Uterus (tissue), 4 donors: ENCODE results near the gene PRDM11. TPM values are rescaled to one million over a fixed set of nuclear protein-coding genes. Genes with fewer than 3 reads are reported as not detected.
A peak's percentile ranks its signal among the peaks of the same experiment; 100 is the strongest.

ENCODE experiments used
- DNase-seq, 2 donors: peaks; one replicate each; pipeline ENCODE4 v3.0.0-alpha.2; 2019 to 2020
- H3K27ac ChIP-seq, 2 donors: fragments of 200-600 bp; sonication (generic); 1 replicate in 1 of 2; 2 replicates in 1 of 2; pipeline ENCODE4 v1.5.1; 2016 to 2018
- H3K27me3 ChIP-seq, 2 donors: fragments of 200-600 bp; sonication (generic); one replicate each; pipeline ENCODE4 v1.5.1; 2018 to 2019; ENCODE audit warnings: control low read depth in 1 of 2
- H3K36me3 ChIP-seq, 2 donors: fragments of 200-600 bp; sonication (generic); one replicate each; pipeline ENCODE4 v1.5.1; 2019; ENCODE audit warnings: control low read depth in 1 of 2
- H3K4me1 ChIP-seq, 2 donors: fragments of 200-600 bp; sonication (generic); one replicate each; pipeline ENCODE4 v1.5.1; 2018 to 2019; ENCODE audit warnings: control low read depth in 1 of 2
- H3K4me3 ChIP-seq, 2 donors: fragments of 200-600 bp; sonication (generic); 1 replicate in 1 of 2; 2 replicates in 1 of 2; pipeline ENCODE4 v1.5.1; 2018 to 2019; ENCODE audit warnings: mild to moderate bottlenecking in 1 of 2
- H3K9me3 ChIP-seq, 2 donors: fragments of 200-600 bp; sonication (generic); one replicate each; pipeline ENCODE4 v1.5.1; 2019; ENCODE audit warnings: control low read depth in 1 of 2
- POLR2A ChIP-seq, 2 donors: fragments of 450-650 bp; IDR thresholded peaks; one replicate each; pipeline ENCODE4 v1.6.1; 2016; ENCODE audit warnings: antibody characterized with exemption in 2 of 2, mild to moderate bottlenecking in 1 of 2, moderate library complexity in 1 of 2
- intact Hi-C: fragments of 100-400 bp; cut with DNase I; formaldehyde crosslinking; loops from one replicate; pipeline ENCODE4 v1.15.1; 2023; ENCODE audit warnings: low total_unique reads
- total RNA-seq, 4 donors: library from RNA; depleted of rRNA in 3 of 4; stranded (reverse); fragments of >200 nt in 3 of 4; gene quantifications; one replicate each; pipeline versions ENCODE4 v1.1.0 to v1.2.4, GENCODE V29; 2014 to 2023
- TF ChIP-seq, protein P1 (sequence below), 4 experiments: fragments of 200-600 bp in 2 of 4; fragments of 450-650 bp in 2 of 4; sonication (generic) in 2 of 4; IDR thresholded peaks; one replicate each; pipeline ENCODE4 v1.5.1; 2016 to 2019; ENCODE audit warnings: antibody characterized with exemption in 4 of 4, mild to moderate bottlenecking in 2 of 4, moderate library complexity in 1 of 4
- donor health status: DM: yes; HTN: yes; CAD: no.

PRDM11 gene
- total RNA-seq, 4 donors from 2014 or later: 7.4 to 318 (median 58.5) TPM

DNA sequence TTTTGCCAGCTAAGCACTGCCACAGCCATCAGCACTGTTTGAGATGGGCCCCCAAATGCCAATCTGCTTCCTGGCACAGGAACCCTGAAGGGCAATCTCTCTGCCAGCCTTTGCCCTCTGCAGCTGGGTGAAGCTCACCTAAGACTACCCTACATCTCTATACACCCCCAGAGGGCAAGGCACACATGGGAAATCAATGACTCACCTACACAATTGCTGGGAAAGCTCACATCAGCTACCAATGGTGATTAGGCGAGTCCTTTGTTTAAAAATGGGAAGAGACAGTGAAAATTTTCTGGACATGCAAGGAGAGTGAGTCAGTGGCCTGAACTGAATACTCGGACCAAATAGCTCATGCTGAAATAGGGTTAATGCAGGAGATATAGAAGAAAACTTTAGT lies 12.6 kb upstream of the PRDM11 start:
- H3K4me3 ChIP-seq: no peak overlapping the region
- H3K27ac ChIP-seq: no peak overlapping the region
- H3K9me3 ChIP-seq: no peaks in the 10 kb centered on the region
- DNase-seq: no peak
- H3K36me3 ChIP-seq: no peaks in the 10 kb centered on the region
- no peaks in the 10 kb centered on the region for H3K4me1 ChIP-seq
- TF ChIP-seq POLR2A (IDR thresholded peaks at IDR 0.05): no peak
- TF ChIP-seq, protein P1, sequence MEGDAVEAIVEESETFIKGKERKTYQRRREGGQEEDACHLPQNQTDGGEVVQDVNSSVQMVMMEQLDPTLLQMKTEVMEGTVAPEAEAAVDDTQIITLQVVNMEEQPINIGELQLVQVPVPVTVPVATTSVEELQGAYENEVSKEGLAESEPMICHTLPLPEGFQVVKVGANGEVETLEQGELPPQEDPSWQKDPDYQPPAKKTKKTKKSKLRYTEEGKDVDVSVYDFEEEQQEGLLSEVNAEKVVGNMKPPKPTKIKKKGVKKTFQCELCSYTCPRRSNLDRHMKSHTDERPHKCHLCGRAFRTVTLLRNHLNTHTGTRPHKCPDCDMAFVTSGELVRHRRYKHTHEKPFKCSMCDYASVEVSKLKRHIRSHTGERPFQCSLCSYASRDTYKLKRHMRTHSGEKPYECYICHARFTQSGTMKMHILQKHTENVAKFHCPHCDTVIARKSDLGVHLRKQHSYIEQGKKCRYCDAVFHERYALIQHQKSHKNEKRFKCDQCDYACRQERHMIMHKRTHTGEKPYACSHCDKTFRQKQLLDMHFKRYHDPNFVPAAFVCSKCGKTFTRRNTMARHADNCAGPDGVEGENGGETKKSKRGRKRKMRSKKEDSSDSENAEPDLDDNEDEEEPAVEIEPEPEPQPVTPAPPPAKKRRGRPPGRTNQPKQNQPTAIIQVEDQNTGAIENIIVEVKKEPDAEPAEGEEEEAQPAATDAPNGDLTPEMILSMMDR (IDR thresholded peaks at IDR 0.05): no peak
- intact Hi-C loops: no loop called here
- no peaks in the 10 kb centered on the region for H3K27me3 ChIP-seq

DNA sequence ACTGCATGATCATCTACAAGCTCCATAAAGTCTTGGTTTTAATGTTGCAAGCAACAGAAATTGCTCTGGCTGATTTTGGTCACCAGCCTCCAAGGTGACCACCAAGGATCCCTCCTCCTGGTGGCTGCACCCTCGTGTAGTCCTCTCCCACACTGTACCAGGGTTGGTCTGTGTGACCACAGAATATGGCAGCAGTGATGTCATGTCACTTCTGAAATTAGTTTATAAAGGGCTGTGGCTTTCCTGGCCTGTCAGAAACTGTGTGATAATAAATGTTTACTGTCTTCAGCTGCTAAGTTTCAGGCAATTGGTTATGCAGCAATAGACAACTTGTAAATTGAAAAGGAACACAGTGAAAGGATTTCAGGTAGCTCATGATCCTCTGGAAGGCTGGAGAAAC lies 5.3 kb upstream of the PRDM11 start:
- H3K4me3 ChIP-seq: no peak overlapping the region
- H3K27me3 ChIP-seq: no peaks in the 10 kb centered on the region
- intact Hi-C loops: no loop called here
- H3K9me3 ChIP-seq: no peaks in the 10 kb centered on the region
- no peak for DNase-seq
- no peaks in the 10 kb centered on the region for H3K36me3 ChIP-seq
- no peak overlapping the region for H3K27ac ChIP-seq
- TF ChIP-seq POLR2A (IDR thresholded peaks at IDR 0.05): no peak
- TF ChIP-seq, protein P1 (IDR thresholded peaks at IDR 0.05): no peak
- H3K4me1 ChIP-seq: no peaks in the 10 kb centered on the region

DNA sequence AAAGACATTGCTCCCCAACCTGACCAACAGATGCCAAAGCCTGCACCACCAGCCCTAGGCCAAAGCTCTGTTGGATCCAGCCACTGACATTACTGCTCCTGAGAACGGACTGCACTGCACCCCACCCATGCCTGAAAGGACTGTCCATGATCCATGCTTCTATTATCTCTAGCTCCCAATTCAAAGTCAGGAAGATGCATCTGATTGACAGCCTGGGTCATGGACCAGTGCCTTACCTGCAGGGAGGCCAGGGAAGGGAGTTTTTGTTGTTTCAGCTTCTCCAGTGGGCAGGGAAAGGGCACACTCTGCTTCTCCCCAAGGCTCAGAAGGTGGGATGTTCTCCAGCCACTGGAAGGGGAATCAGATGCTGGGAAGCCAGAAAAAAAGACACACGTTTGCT lies 4.8 kb upstream of the PRDM11 start:
- H3K27me3 ChIP-seq: no peaks in the 10 kb centered on the region
- intact Hi-C loops: no loop called here
- TF ChIP-seq, protein P1 (IDR thresholded peaks at IDR 0.05): no peak
- no peak for TF ChIP-seq POLR2A (IDR thresholded peaks at IDR 0.05)
- H3K36me3 ChIP-seq: no peaks in the 10 kb centered on the region
- H3K4me3 ChIP-seq: no peak overlapping the region
- no peak overlapping the region for H3K27ac ChIP-seq
- DNase-seq: no peak
- no peaks in the 10 kb centered on the region for H3K9me3 ChIP-seq
- no peaks in the 10 kb centered on the region for H3K4me1 ChIP-seq

- intact Hi-C loops: no loop called here
- TF ChIP-seq, protein P1 (IDR thresholded peaks at IDR 0.05): no peak
- no peak for TF ChIP-seq POLR2A (IDR thresholded peaks at IDR 0.05)
These were observed 4.0 kb upstream of the PRDM11 start for GRCh38 chr11:45142241-45143055.

GRCh38 chr11:45143494-45143893 lies 2.9 kb upstream of the PRDM11 start:
- Histone ChIP-seq H3K9me3 (no peaks in the 10 kb centered on the region), H3K27me3 (no peaks in the 10 kb centered on the region), H3K27ac (no peak overlapping the region), H3K36me3 (no peaks in the 10 kb centered on the region), H3K4me3 (no peak overlapping the region), H3K4me1 (peaks cover 0 to 3% of the 10 kb centered on the region in 2 donors)
- DNase-seq: no peak
- intact Hi-C loops: no loop called here
- TF ChIP-seq, protein P1 (IDR thresholded peaks at IDR 0.05): no peak
- no peak for TF ChIP-seq POLR2A (IDR thresholded peaks at IDR 0.05)

More at GRCh38 chr11:45142241-45143055, 4.0 kb upstream of the PRDM11 start:
- Histone ChIP-seq H3K4me1 (no peaks in the 10 kb centered on the region), H3K4me3 (no peak overlapping the region), H3K9me3 (no peaks in the 10 kb centered on the region), H3K36me3 (no peaks in the 10 kb centered on the region), H3K27ac (no peak overlapping the region), H3K27me3 (no peaks in the 10 kb centered on the region)
- DNase-seq: peak in 1 of 2 donors; percentile 51
